Measurements from ENCODE around the gene TMCO4. TPM values are rescaled to one million over a fixed set of nuclear protein-coding genes. Genes with fewer than 3 reads are reported as not detected.

TMCO4 gene
- total RNA-seq, 2 donors from 2014 or later = 26.9 to 44.1 TPM

DNA sequence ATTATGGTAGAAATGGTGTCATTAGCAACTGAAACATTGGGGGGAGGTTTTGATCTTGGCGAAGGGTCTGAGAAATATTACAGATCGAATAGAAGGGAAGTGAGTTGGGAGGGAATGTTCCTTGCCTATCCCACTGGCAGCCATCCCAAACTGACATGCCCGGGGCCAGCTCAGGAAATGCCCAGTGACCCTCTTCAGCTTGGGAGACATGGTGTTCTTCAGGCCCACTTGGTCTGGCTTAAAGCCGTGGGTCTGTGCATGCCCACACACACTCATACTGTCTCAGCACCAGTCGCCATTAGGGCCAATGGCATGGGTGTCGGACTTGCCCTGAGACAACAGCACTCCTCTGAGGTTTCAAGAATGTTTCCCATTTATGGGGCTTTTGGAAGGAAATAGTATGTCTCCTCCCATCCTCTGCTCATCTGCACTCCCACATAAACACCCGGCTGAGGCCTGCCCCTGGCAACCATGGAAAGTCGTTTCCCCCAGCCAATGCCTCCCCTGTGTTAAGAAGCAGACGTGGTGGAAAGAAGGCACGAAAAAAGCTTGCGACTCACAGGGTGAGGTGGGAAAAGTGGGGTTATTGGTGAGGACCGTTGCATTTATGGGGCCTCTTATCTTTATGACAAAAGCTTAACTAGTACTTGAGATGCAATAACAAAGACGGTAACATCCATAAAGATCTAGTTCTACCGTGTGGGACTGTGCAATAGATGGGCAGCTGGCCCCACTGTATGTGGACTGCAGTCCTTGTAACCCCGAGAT is 13.3 kb upstream of the TMCO4 start:
- no peaks in the 10 kb centered on the region for H3K36me3 ChIP-seq
- TF ChIP-seq, protein P1, sequence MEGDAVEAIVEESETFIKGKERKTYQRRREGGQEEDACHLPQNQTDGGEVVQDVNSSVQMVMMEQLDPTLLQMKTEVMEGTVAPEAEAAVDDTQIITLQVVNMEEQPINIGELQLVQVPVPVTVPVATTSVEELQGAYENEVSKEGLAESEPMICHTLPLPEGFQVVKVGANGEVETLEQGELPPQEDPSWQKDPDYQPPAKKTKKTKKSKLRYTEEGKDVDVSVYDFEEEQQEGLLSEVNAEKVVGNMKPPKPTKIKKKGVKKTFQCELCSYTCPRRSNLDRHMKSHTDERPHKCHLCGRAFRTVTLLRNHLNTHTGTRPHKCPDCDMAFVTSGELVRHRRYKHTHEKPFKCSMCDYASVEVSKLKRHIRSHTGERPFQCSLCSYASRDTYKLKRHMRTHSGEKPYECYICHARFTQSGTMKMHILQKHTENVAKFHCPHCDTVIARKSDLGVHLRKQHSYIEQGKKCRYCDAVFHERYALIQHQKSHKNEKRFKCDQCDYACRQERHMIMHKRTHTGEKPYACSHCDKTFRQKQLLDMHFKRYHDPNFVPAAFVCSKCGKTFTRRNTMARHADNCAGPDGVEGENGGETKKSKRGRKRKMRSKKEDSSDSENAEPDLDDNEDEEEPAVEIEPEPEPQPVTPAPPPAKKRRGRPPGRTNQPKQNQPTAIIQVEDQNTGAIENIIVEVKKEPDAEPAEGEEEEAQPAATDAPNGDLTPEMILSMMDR (IDR thresholded peaks at IDR 0.05) = no peak
- peak overlapping the region; percentile 56 to 94 for H3K9ac ChIP-seq (ENCODE audit: low read depth in 2 of 2, low read length in 2 of 2)
- intact Hi-C loops (cut with DNase I) = no loop called here
- DNase-seq = peak; percentile 79
- peak overlapping the region; percentile 59 for H3K4me3 ChIP-seq
- no peaks in the 10 kb centered on the region for H3K9me3 ChIP-seq
- H3K27ac ChIP-seq = peak overlapping the region; percentile 87
- H3K4me1 ChIP-seq = no peaks in the 10 kb centered on the region
- H3K27me3 ChIP-seq = no peaks in the 10 kb centered on the region

DNA sequence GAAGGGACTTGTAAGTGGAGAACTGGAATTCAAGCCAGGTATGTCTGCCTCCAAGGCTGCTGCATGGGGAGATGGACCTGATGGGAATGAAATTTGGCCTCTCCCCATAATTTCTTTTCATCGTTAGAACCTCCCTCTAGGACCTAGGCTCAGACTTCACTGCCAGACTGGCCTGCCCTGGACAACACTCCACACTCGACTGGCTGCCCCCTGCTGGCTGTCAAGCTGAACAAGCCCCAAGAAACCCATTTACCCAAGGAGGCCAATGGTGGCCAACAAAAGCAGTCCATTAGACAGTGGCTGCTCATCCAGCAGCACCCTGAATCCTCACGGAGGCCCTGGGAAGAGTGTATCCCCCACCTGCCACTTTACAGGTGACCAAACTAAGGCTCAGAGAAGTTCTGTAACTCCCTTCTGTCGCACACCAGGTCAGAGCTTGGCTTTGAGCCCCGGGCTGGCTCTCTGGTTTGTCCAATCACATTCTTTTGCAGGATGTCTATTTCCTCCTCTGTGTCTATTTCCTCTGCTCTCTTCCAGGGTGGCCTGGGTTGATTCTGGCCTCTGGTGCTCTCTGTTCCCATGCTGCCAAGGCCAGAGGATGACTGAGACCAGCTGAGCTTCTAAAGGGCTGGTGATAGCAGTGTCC is 11.6 kb upstream of the TMCO4 start:
- intact Hi-C loops (cut with DNase I) = no loop called here
- Histone ChIP-seq H3K4me1 (no peaks in the 10 kb centered on the region), H3K27me3 (no peaks in the 10 kb centered on the region), H3K27ac (peak overlapping the region; percentile 87), H3K9me3 (no peaks in the 10 kb centered on the region), H3K9ac (ENCODE audit: low read depth in 2 of 2, low read length in 2 of 2) (peak overlapping the region in 1 of 2 donors; percentile 3), H3K36me3 (no peaks in the 10 kb centered on the region), H3K4me3 (no peak overlapping the region)
- TF ChIP-seq, protein P1 (IDR thresholded peaks at IDR 0.05) = peak; percentile 33
- DNase-seq = peak; percentile 72

DNA sequence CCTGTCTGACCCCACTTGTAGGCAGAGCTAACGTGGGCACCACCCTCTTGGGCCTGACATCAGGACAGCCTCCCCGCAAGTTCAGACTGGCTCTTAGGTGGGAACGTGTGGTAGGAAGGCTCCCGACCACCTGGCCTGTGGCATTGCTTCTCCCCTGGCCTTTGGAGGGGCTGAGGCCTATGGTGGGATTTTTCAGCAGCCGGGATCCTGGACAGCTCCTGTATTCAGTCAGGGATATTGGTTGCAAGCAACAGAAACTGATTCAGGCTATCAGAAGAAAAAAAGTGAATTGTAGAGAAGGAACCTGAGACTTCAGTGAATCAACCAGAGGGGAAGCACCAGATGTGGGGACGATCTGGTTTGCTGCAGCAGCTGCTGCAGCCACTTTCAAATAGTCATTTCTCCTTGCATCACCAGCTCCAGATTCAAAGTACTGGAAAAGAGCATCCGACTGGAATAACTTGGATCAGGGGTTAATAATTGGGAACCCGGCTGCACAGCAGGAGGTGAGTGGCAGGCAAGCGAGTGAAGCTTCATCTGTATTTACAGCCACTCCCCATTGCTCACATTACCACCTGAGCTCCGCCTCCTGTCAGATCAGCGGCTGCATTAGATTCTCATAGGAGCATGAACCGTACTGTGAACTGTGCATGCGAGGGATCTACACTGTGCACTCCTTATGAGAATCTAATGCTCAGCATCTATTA is 9.5 kb upstream of the TMCO4 start:
- Histone ChIP-seq H3K4me3 (no peak overlapping the region), H3K27me3 (no peaks in the 10 kb centered on the region), H3K9me3 (no peaks in the 10 kb centered on the region), H3K4me1 (no peaks in the 10 kb centered on the region), H3K36me3 (no peaks in the 10 kb centered on the region), H3K9ac (ENCODE audit: low read depth in 2 of 2, low read length in 2 of 2) (peak overlapping the region in 1 of 2 donors; percentile 9), H3K27ac (no peak overlapping the region)
- intact Hi-C loops (cut with DNase I) = no loop called here
- DNase-seq = peak; percentile 65
- TF ChIP-seq, protein P1 (IDR thresholded peaks at IDR 0.05) = no peak

DNA sequence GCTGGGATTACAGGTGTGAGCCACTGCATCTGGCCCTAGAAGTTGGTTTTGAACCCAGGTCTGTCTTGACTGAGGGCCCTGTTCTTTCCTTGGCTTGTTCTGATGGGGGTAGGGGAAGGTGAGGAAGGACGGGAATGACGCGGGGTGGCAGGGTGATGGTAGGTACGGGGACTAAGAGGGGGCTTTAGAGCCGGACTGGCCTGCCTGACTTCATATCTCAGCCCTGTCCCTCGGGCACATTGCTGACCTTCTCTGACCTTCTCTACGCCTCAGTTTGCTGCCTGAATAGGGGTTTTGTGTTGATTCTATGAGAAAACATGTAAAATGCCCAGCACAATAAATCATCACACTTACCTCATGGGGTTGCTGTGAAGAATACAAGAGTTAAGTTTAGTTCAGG is 8.6 kb upstream of the TMCO4 start:
- Histone ChIP-seq H3K4me3 (no peak overlapping the region), H3K9ac (ENCODE audit: low read depth in 2 of 2, low read length in 2 of 2) (peak overlapping the region in 1 of 2 donors; percentile 9), H3K27me3 (no peaks in the 10 kb centered on the region), H3K4me1 (no peaks in the 10 kb centered on the region), H3K27ac (no peak overlapping the region), H3K36me3 (no peaks in the 10 kb centered on the region), H3K9me3 (no peaks in the 10 kb centered on the region)
- DNase-seq = no peak
- intact Hi-C loops (cut with DNase I) = no loop called here
- TF ChIP-seq, protein P1 (IDR thresholded peaks at IDR 0.05) = no peak

DNA sequence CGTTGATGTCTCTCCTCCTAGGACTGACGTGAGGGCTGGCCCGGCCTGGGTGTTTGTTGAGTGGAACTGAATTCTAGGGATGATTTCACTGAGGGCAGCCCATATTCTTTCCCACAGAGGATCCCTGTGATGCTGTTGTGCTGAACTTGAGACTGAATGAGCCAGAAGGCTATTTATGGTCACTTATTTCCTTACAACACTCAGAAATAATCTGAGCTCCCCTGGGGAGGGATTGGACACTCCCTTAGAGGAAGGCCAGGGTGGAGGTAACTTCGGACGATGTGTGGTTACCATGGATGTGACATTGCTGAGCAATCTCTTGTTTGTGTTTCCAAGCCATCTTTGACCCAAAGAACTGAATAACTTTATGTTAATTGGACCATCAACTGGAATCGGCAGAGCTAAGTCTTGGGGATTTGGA is 5.1 kb upstream of the TMCO4 start:
- peaks cover 5% of the 10 kb centered on the region for H3K4me1 ChIP-seq
- intact Hi-C loops (cut with DNase I) = no loop called here
- TF ChIP-seq, protein P1 (IDR thresholded peaks at IDR 0.05) = no peak
- H3K27me3 ChIP-seq = no peaks in the 10 kb centered on the region
- no peak overlapping the region for H3K27ac ChIP-seq
- H3K9ac ChIP-seq (ENCODE audit: low read depth in 2 of 2, low read length in 2 of 2) = no peak overlapping the region
- no peaks in the 10 kb centered on the region for H3K9me3 ChIP-seq
- no peak overlapping the region for H3K4me3 ChIP-seq
- DNase-seq = no peak
- H3K36me3 ChIP-seq = no peaks in the 10 kb centered on the region
